HEK293 (cell line): Measurements from ENCODE around the gene CCDC120.

ENCODE experiments used
- CTCF ChIA-PET: fragments of 350-600 bp; formaldehyde crosslinking; extraction: SDS; loops from one replicate; lab custom pipeline; 2021; ENCODE audit warnings: antibody characterized with exemption; lab: Yijun Ruan, JAX
- POLR2A ChIA-PET: fragments of 300-600 bp; formaldehyde crosslinking; extraction: SDS; loops from one replicate; lab custom pipeline; 2020; ENCODE audit warnings: antibody characterized with exemption, inconsistent platforms; lab: Yijun Ruan, JAX
- H3K27ac ChIP-seq: fragments of 200-500 bp; sonication (Bioruptor generic); 2 replicates; pipeline ENCODE4 v1.5.1; 2014; ENCODE audit warnings: low read depth, low read length, control low read depth, inconsistent platforms; ENCODE audit errors: extremely low read depth
- H3K36me3 ChIP-seq, 2 experiments: fragments of 200-500 bp in 1 of 2; sonication (Bioruptor generic) in 1 of 2; 1 replicate in 1 of 2; 2 replicates in 1 of 2; pipeline ENCODE4 v1.5.1; 2014 to 2017; ENCODE audit warnings: inconsistent platforms in 2 of 2, low read length in 2 of 2; ENCODE audit not compliant: control insufficient read depth in 2 of 2, insufficient read depth in 1 of 2
- H3K4me1 ChIP-seq: fragments of 200-500 bp; sonication (Bioruptor generic); 2 replicates; pipeline ENCODE4 v1.5.1; 2014; ENCODE audit warnings: mild to moderate bottlenecking, low read length, inconsistent platforms; ENCODE audit not compliant: control insufficient read depth, insufficient read depth
- H3K4me3 ChIP-seq: 2 replicates; pipeline ENCODE4 v1.5.1; 2011; ENCODE audit warnings: low read depth, mild to moderate bottlenecking, control low read depth, low read length, moderate library complexity
- H3K9me3 ChIP-seq: fragments of 200-500 bp; sonication (Bioruptor generic); 2 replicates; pipeline ENCODE4 v1.5.1; 2014; ENCODE audit warnings: low read depth, low read length, inconsistent platforms; ENCODE audit not compliant: control insufficient read depth, insufficient read depth
- MYNN ChIP-seq: fragments of 450-650 bp; formaldehyde crosslinking; IDR thresholded peaks from 2 replicates; pipeline ENCODE4 v1.5.1; 2016; ENCODE audit warnings: missing biosample characterization, missing genetic modification characterization, borderline replicate concordance
- MZF1 ChIP-seq: fragments of 450-650 bp; formaldehyde crosslinking; IDR thresholded peaks from 2 replicates; pipeline ENCODE4 v1.5.1; 2017; ENCODE audit warnings: missing biosample characterization, missing genetic modification characterization, borderline replicate concordance
- RBAK ChIP-seq: fragments of 450-650 bp; formaldehyde crosslinking; IDR thresholded peaks from 2 replicates; pipeline ENCODE4 v1.5.1; 2016; ENCODE audit warnings: missing biosample characterization, missing genetic modification characterization
- SP3 ChIP-seq: fragments of 450-650 bp; formaldehyde crosslinking; IDR thresholded peaks from 2 replicates; pipeline ENCODE4 v1.5.1; 2016; ENCODE audit warnings: missing biosample characterization, missing genetic modification characterization
- WT1 ChIP-seq: fragments of 450-650 bp; formaldehyde crosslinking; IDR thresholded peaks from 2 replicates; pipeline ENCODE4 v1.5.1; 2016; ENCODE audit warnings: missing biosample characterization, missing genetic modification characterization
- ZBTB6 ChIP-seq: fragments of 450-650 bp; formaldehyde crosslinking; IDR thresholded peaks from 2 replicates; pipeline ENCODE4 v1.5.1; 2017; ENCODE audit warnings: missing biosample characterization, missing genetic modification characterization
- ZFP3 ChIP-seq: fragments of 450-650 bp; formaldehyde crosslinking; IDR thresholded peaks from 2 replicates; pipeline ENCODE4 v1.5.1; 2016; ENCODE audit warnings: low read depth, missing biosample characterization, missing genetic modification characterization
- ZFP37 ChIP-seq: fragments of 450-650 bp; formaldehyde crosslinking; IDR thresholded peaks from 2 replicates; pipeline ENCODE4 v1.5.1; 2016; ENCODE audit warnings: missing biosample characterization, missing genetic modification characterization
- ZNF10 ChIP-seq: fragments of 450-650 bp; formaldehyde crosslinking; IDR thresholded peaks from 2 replicates; pipeline ENCODE4 v1.5.1; 2017; ENCODE audit warnings: missing biosample characterization, missing genetic modification characterization
- ZNF121 ChIP-seq: fragments of 450-650 bp; formaldehyde crosslinking; IDR thresholded peaks from 2 replicates; pipeline ENCODE4 v1.5.1; 2016; ENCODE audit warnings: missing biosample characterization, missing genetic modification characterization
- ZNF132 ChIP-seq: fragments of 450-650 bp; formaldehyde crosslinking; IDR thresholded peaks from 2 replicates; pipeline ENCODE4 v1.5.1; 2017; ENCODE audit warnings: missing biosample characterization, missing genetic modification characterization, borderline replicate concordance
- ZNF174 ChIP-seq: fragments of 450-650 bp; formaldehyde crosslinking; IDR thresholded peaks from 2 replicates; pipeline ENCODE4 v1.5.0; 2017; ENCODE audit warnings: missing biosample characterization, mild to moderate bottlenecking, missing genetic modification characterization
- ZNF223 ChIP-seq: fragments of 450-650 bp; formaldehyde crosslinking; IDR thresholded peaks from 2 replicates; pipeline ENCODE4 v1.5.1; 2016; ENCODE audit warnings: missing biosample characterization, missing genetic modification characterization
- ZNF24 ChIP-seq: fragments of 450-650 bp; formaldehyde crosslinking; IDR thresholded peaks from 2 replicates; pipeline ENCODE4 v1.5.1; 2016; ENCODE audit warnings: missing biosample characterization, missing genetic modification characterization
- ZNF266 ChIP-seq: fragments of 450-650 bp; formaldehyde crosslinking; IDR thresholded peaks from 2 replicates; pipeline ENCODE4 v1.5.1; 2016; ENCODE audit warnings: missing biosample characterization, missing genetic modification characterization, low read depth
- ZNF292 ChIP-seq: fragments of 450-650 bp; formaldehyde crosslinking; IDR thresholded peaks from 2 replicates; pipeline ENCODE4 v1.5.1; 2016; ENCODE audit warnings: low read depth, missing biosample characterization, missing genetic modification characterization, borderline replicate concordance
- ZNF398 ChIP-seq: fragments of 450-650 bp; formaldehyde crosslinking; IDR thresholded peaks from 2 replicates; pipeline ENCODE4 v1.5.1; 2017; ENCODE audit warnings: missing biosample characterization, missing genetic modification characterization
- ZNF416 ChIP-seq: fragments of 450-650 bp; formaldehyde crosslinking; IDR thresholded peaks from 2 replicates; pipeline ENCODE4 v1.5.1; 2016; ENCODE audit warnings: missing biosample characterization, missing genetic modification characterization
- ZNF449 ChIP-seq: fragments of 450-650 bp; formaldehyde crosslinking; IDR thresholded peaks from 2 replicates; pipeline ENCODE4 v1.5.1; 2017; ENCODE audit warnings: missing biosample characterization, mild to moderate bottlenecking, missing genetic modification characterization, moderate library complexity
- ZNF501 ChIP-seq: fragments of 450-650 bp; formaldehyde crosslinking; IDR thresholded peaks from 2 replicates; pipeline ENCODE4 v1.5.1; 2016; ENCODE audit warnings: missing biosample characterization, missing genetic modification characterization
- ZNF521 ChIP-seq: fragments of 450-650 bp; formaldehyde crosslinking; IDR thresholded peaks from 2 replicates; pipeline ENCODE4 v1.5.1; 2017; ENCODE audit warnings: missing biosample characterization, mild to moderate bottlenecking, missing genetic modification characterization
- ZNF624 ChIP-seq: fragments of 450-650 bp; formaldehyde crosslinking; IDR thresholded peaks from 2 replicates; pipeline ENCODE4 v1.5.1; 2017; ENCODE audit warnings: missing biosample characterization, missing genetic modification characterization
- ZNF645 ChIP-seq: fragments of 450-650 bp; formaldehyde crosslinking; IDR thresholded peaks from 2 replicates; pipeline ENCODE4; 2016; ENCODE audit warnings: missing biosample characterization, missing genetic modification characterization
- ZNF701 ChIP-seq: fragments of 450-650 bp; formaldehyde crosslinking; IDR thresholded peaks from 2 replicates; pipeline ENCODE4 v1.5.1; 2016; ENCODE audit warnings: missing biosample characterization, missing genetic modification characterization
- ZNF704 ChIP-seq: fragments of 450-650 bp; formaldehyde crosslinking; IDR thresholded peaks from 2 replicates; pipeline ENCODE4 v1.5.1; 2016; ENCODE audit warnings: missing biosample characterization, missing genetic modification characterization
- ZNF837 ChIP-seq: fragments of 450-650 bp; formaldehyde crosslinking; IDR thresholded peaks from 2 replicates; pipeline ENCODE4 v1.5.1; 2016; ENCODE audit warnings: missing biosample characterization, missing genetic modification characterization
- ZNF843 ChIP-seq: fragments of 450-650 bp; formaldehyde crosslinking; IDR thresholded peaks from 2 replicates; pipeline ENCODE4 v1.5.1; 2016; ENCODE audit warnings: missing biosample characterization, missing genetic modification characterization
- ZXDB ChIP-seq: fragments of 450-650 bp; formaldehyde crosslinking; IDR thresholded peaks from 2 replicates; pipeline ENCODE4 v1.5.1; 2016; ENCODE audit warnings: missing biosample characterization, missing genetic modification characterization

The CCDC120 gene

GRCh38 chrX:49061916-49062315, 3.1 kb downstream of the CCDC120 start:
- Histone ChIP-seq H3K36me3 (peaks cover 0 to 41% of the 10 kb centered on the region in 2 experiments; a peak in 1 of 3 replicates), H3K27ac (no peak overlapping the region), H3K4me3 (no peak overlapping the region), H3K4me1 (no peaks in the 10 kb centered on the region), H3K9me3 (no peaks in the 10 kb centered on the region)
- TF ChIP-seq ZNF174 (no peak), ZXDB (tag by site-specific recombination) (no peak), ZNF398 (tag by site-specific recombination) (no peak), RBAK (no peak), ZNF837 (tag by site-specific recombination) (no peak), ZNF843 (tag by site-specific recombination) (no peak), ZNF10 (tag by site-specific recombination) (no peak), MZF1 (tag by site-specific recombination) (no peak), ZNF266 (tag by site-specific recombination) (no peak), ZNF449 (no peak), WT1 (no peak), ZNF132 (tag by site-specific recombination) (no peak), ZNF624 (tag by site-specific recombination) (no peak), ZNF223 (tag by site-specific recombination) (no peak), ZNF24 (tag by site-specific recombination) (no peak), ZFP37 (tag by site-specific recombination) (no peak), MYNN (tag by site-specific recombination) (no peak)
- ChIA-PET POLR2A (no interaction called here), CTCF (no interaction called here)

GRCh38 chrX:49063715-49064114, 4.9 kb downstream of the CCDC120 start:
- no peaks in the 10 kb centered on the region for H3K9me3 ChIP-seq
- TF ChIP-seq ZNF843 (tag by site-specific recombination) = no peak
- no peak for TF ChIP-seq SP3 (tag by site-specific recombination)
- TF ChIP-seq ZNF704 = no peak
- TF ChIP-seq ZNF292 (tag by site-specific recombination) = no peak
- no peak for TF ChIP-seq ZFP3 (tag by site-specific recombination)
- no peak for TF ChIP-seq ZNF645 (tag by site-specific recombination)
- TF ChIP-seq ZNF416 = no peak
- TF ChIP-seq ZNF121 (tag by site-specific recombination) = no peak
- TF ChIP-seq ZBTB6 (tag by site-specific recombination) = no peak
- no peak for TF ChIP-seq ZNF521 (tag by site-specific recombination)
- TF ChIP-seq ZNF24 (tag by site-specific recombination) = no peak
- TF ChIP-seq ZNF701 (tag by site-specific recombination) = no peak
- TF ChIP-seq ZNF501 (tag by site-specific recombination) = no peak
- TF ChIP-seq, all 188 proteins: peak for 0
- peaks cover 0 to 41% of the 10 kb centered on the region in 2 experiments; a peak in 1 of 3 replicates for H3K36me3 ChIP-seq
- no peak overlapping the region for H3K27ac ChIP-seq
- ChIA-PET POLR2A (no interaction called here), CTCF (no interaction called here)
- no peaks in the 10 kb centered on the region for H3K4me1 ChIP-seq
- no peak overlapping the region for H3K4me3 ChIP-seq
